HepG2 (cell line): ENCODE data around the gene ZDHHC18.
A peak's percentile ranks its signal among the peaks of the same experiment; 100 is the strongest.

Experiments used
- CTCF ChIP-seq: sonication (generic); formaldehyde crosslinking; IDR thresholded peaks from 2 replicates; pipeline ENCODE4 v1.5.0; 2020; ENCODE audit warnings: mild to moderate bottlenecking, missing genetic modification reagents, moderate library complexity
- NFRKB ChIP-seq: fragments of 450-650 bp; IDR thresholded peaks from 2 replicates; pipeline ENCODE4 v1.6.1; 2017
- REST ChIP-seq, 2 experiments: IDR thresholded peaks; 2 replicates each; pipeline ENCODE4 v1.6.1; 2011 to 2012; ENCODE audit warnings: low read length in 2 of 2, borderline replicate concordance in 1 of 2, low read depth in 1 of 2, mild to moderate bottlenecking in 1 of 2, moderate library complexity in 1 of 2
- ZNF143 ChIP-seq: sonication (generic); formaldehyde crosslinking; IDR thresholded peaks from 2 replicates; pipeline ENCODE4 v1.4.0; 2020; ENCODE audit warnings: missing genetic modification reagents
- TF ChIP-seq, protein P1 (sequence below): sonication (generic); formaldehyde crosslinking; IDR thresholded peaks from 2 replicates; pipeline ENCODE4 v1.8.0; 2022; ENCODE audit warnings: missing genetic modification reagents, mild to moderate bottlenecking, inconsistent platforms, borderline replicate concordance
- TF ChIP-seq, protein P2 (sequence below): sonication (generic); formaldehyde crosslinking; IDR thresholded peaks from 2 replicates; pipeline ENCODE4 v1.5.1; 2020; ENCODE audit warnings: mild to moderate bottlenecking, missing genetic modification reagents, moderate library complexity

DNA sequence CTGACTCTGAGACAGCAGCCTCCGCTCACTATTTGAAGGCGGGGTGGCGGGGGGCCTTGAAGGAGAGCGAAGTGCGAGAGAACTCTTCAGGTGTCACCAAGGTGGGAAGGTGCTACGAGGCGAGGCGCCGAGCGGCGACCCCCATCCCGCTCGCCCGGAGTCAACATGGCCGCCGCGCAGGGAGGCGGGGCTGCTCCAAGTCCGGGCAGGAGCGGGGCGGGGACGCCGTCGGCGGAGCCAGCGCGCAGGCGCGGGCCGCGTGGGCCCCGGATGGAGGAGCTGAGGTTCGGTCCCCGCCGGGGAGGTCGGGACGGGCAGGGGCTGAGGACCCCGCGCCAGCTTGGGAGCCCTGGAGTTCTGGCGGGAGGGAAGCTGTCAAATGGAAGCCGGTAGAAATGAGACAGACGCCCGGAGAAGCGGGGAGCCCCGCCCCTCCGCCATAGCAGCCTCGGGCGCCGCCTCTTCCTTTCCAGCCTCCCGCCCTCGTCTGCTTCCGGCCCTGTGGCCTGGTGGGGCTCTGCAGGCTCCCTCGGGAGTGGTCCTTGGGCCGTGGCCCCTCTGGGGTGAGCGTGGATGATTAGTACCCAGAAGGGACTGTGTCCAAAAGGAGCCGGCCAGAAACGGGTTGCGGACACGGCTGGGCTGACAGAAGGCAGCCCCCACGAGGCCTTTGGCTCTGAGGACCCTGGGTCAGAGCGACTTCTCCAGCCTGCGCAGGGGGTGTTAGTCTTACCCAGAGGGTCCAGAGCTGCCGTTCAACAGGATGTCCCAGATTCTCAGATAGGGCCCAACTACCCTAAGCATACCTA, 38.6 kb upstream of the ZDHHC18 start, which contains the start of gene PIGV:
- TF ChIP-seq, protein P1, sequence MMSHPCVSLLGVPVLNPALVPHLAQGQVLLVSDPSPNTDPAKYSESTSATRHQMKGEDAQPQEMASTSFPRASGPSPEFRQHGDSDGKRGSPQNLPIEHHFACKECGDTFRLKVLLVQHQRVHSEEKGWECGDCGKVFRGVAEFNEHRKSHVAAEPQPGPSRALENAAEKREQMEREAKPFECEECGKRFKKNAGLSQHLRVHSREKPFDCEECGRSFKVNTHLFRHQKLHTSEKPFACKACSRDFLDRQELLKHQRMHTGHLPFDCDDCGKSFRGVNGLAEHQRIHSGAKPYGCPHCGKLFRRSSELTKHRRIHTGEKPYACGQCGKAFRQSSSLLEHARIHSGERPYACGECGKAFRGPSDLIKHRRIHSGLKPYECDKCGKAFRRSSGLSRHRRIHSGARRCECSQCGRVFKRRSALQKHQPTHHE (CRISPR knock-in tag): no peak
- no peak for TF ChIP-seq ZNF143 (CRISPR knock-in tag)
- TF ChIP-seq, protein P2, sequence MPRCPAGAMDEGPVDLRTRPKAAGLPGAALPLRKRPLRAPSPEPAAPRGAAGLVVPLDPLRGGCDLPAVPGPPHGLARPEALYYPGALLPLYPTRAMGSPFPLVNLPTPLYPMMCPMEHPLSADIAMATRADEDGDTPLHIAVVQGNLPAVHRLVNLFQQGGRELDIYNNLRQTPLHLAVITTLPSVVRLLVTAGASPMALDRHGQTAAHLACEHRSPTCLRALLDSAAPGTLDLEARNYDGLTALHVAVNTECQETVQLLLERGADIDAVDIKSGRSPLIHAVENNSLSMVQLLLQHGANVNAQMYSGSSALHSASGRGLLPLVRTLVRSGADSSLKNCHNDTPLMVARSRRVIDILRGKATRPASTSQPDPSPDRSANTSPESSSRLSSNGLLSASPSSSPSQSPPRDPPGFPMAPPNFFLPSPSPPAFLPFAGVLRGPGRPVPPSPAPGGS (CRISPR knock-in tag): peak; percentile 40; the same call in 1 of the 2 replicates
- no peak for TF ChIP-seq REST (IDR thresholded peaks at IDR 0.05; ENCODE audit: borderline replicate concordance in 1 of 2, low read depth in 1 of 2, low read length in 2 of 2)
- TF ChIP-seq CTCF: peak; percentile 9; the same call in 1 of the 2 replicates
- peak; percentile 70; the same call in 1 of the 2 replicates for TF ChIP-seq NFRKB
